HL-60 (cell line): ENCODE measurements around the gene TMED8.

Experiments used
- CTCF ChIP-seq: IDR thresholded peaks from one replicate; pipeline ENCODE4 v1.5.1; 2011; ENCODE audit warnings: low read length, control low read depth, inconsistent platforms; ENCODE audit not compliant: insufficient read depth
- GABPA ChIP-seq: IDR thresholded peaks from 2 replicates; pipeline ENCODE4 v1.6.1; 2012; ENCODE audit warnings: low read depth
- POLR2AphosphoS5 ChIP-seq: IDR thresholded peaks from 2 replicates; pipeline ENCODE4 v1.6.1; 2012; ENCODE audit warnings: low read depth
- TF ChIP-seq, protein P1 (sequence below): IDR thresholded peaks from 2 replicates; pipeline ENCODE4 v1.6.1; 2012; ENCODE audit warnings: low read depth; ENCODE audit not compliant: insufficient replicate concordance

GRCh38 chr14:77324289-77324688 is 52.6 kb downstream of the TMED8 start:
- no peak for TF ChIP-seq CTCF
- TF ChIP-seq, protein P1, sequence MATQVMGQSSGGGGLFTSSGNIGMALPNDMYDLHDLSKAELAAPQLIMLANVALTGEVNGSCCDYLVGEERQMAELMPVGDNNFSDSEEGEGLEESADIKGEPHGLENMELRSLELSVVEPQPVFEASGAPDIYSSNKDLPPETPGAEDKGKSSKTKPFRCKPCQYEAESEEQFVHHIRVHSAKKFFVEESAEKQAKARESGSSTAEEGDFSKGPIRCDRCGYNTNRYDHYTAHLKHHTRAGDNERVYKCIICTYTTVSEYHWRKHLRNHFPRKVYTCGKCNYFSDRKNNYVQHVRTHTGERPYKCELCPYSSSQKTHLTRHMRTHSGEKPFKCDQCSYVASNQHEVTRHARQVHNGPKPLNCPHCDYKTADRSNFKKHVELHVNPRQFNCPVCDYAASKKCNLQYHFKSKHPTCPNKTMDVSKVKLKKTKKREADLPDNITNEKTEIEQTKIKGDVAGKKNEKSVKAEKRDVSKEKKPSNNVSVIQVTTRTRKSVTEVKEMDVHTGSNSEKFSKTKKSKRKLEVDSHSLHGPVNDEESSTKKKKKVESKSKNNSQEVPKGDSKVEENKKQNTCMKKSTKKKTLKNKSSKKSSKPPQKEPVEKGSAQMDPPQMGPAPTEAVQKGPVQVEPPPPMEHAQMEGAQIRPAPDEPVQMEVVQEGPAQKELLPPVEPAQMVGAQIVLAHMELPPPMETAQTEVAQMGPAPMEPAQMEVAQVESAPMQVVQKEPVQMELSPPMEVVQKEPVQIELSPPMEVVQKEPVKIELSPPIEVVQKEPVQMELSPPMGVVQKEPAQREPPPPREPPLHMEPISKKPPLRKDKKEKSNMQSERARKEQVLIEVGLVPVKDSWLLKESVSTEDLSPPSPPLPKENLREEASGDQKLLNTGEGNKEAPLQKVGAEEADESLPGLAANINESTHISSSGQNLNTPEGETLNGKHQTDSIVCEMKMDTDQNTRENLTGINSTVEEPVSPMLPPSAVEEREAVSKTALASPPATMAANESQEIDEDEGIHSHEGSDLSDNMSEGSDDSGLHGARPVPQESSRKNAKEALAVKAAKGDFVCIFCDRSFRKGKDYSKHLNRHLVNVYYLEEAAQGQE: no peak
- TF ChIP-seq POLR2AphosphoS5: no peak
- TF ChIP-seq GABPA: no peak
